K562 (cell line): ENCODE data around the gene MYH9. TPM values are rescaled to one million over a fixed set of nuclear protein-coding genes. Genes with fewer than 3 reads are reported as not detected.

Source experiments
- ATAC-seq: fragments of 200-7000 bp; cut with Tn5 transposase; 3 replicates; pipeline ENCODE4 v1.9.1; 2020; ENCODE audit warnings: moderate library complexity
- BruUV-seq: library from RNA; stranded (reverse); fragments of 400-500 nt; replicated peaks from 2 replicates; lab custom pipeline; 2021; lab: Mats Ljungman, UMichigan
- CTCF ChIA-PET: fragments of 300-600 bp; formaldehyde crosslinking; extraction: SDS; loops from one replicate; lab custom pipeline; 2021; ENCODE audit warnings: low intra/inter-chr PET ratio; lab: Yijun Ruan, JAX
- POLR2A ChIA-PET: fragments of 300-600, 350-650 bp; sonication (Branson Sonifier 250); formaldehyde crosslinking; extraction: SDS; loops from one replicate; lab custom pipeline; 2021; ENCODE audit warnings: antibody characterized with exemption, inconsistent platforms; lab: Yijun Ruan, JAX
- DNase-seq, 4 experiments: peaks; one replicate each; pipeline versions ENCODE4 v3.0.0 to v3.0.0-alpha.2; 2011 to 2018; ENCODE audit warnings: low spot score in 3 of 4, mixed read lengths in 3 of 4; ENCODE audit errors: extremely low read depth in 1 of 4
- FAIRE-seq: peaks from 2 replicates; lab custom pipeline; 2011; peaks lifted over from hg19 to GRCh38; lab: Jason Lieb, UNC
- H2AFZ ChIP-seq: 2 replicates; pipeline ENCODE4 v1.6.0; 2011; ENCODE audit warnings: low read depth, low read length, control low read depth, inconsistent platforms
- H3K27ac ChIP-seq: fragments of 200-600 bp; 3 replicates; pipeline ENCODE4 v1.8.0; 2011; ENCODE audit warnings: low read depth, mild to moderate bottlenecking, control low read depth, inconsistent platforms, low read length, moderate library complexity, mixed read lengths; ENCODE audit errors: extremely low read depth
- H3K27me3 ChIP-seq, 2 experiments: fragments of 300-600 bp in 1 of 2; 2 replicates in 1 of 2; 3 replicates in 1 of 2; pipeline versions ENCODE4 v1.6.0 to v1.8.0; 2011; ENCODE audit warnings: inconsistent platforms in 2 of 2, low read length in 2 of 2, mild to moderate bottlenecking in 1 of 2, mixed read lengths in 1 of 2, moderate library complexity in 1 of 2; ENCODE audit not compliant: control insufficient read depth in 2 of 2, insufficient read depth in 2 of 2
- H3K36me3 ChIP-seq: fragments of 300-600 bp; 3 replicates; pipeline ENCODE4 v1.8.0; 2011; ENCODE audit warnings: mild to moderate bottlenecking, low read length, inconsistent platforms; ENCODE audit not compliant: control insufficient read depth, insufficient read depth
- H3K4me1 ChIP-seq, 2 experiments: fragments of 200-600 bp in 1 of 2; replicated peaks in 1 of 2; 2 replicates in 1 of 2; 3 replicates in 1 of 2; pipeline versions ENCODE4 v1.5.1 to v1.8.0; 2011; ENCODE audit warnings: inconsistent platforms in 2 of 2, low read length in 2 of 2, mild to moderate bottlenecking in 1 of 2, mixed read lengths in 1 of 2, moderate library complexity in 1 of 2; ENCODE audit not compliant: control insufficient read depth in 2 of 2, insufficient read depth in 2 of 2
- H3K4me2 ChIP-seq: 2 replicates; pipeline ENCODE4 v1.6.1; 2011; ENCODE audit warnings: low read length, control low read depth, inconsistent platforms, mixed read lengths; ENCODE audit not compliant: insufficient read depth
- H3K4me3 ChIP-seq: fragments of 200-600 bp; sonication (generic), shearing (Covaris generic); 2 replicates; pipeline ENCODE4 v1.5.1; 2016; ENCODE audit warnings: control low read depth, inconsistent platforms
- H3K79me2 ChIP-seq: fragments of 200-600 bp; 3 replicates; pipeline ENCODE4 v1.8.0; 2011; ENCODE audit warnings: low read length, inconsistent platforms; ENCODE audit not compliant: control insufficient read depth, insufficient read depth
- H3K9ac ChIP-seq, 2 experiments: 2 replicates each; pipeline versions ENCODE4 v1.6.0 to v1.6.1; 2011; ENCODE audit warnings: low read depth in 2 of 2, low read length in 2 of 2, control low read depth in 1 of 2, inconsistent platforms in 1 of 2, mild to moderate bottlenecking in 1 of 2, mixed read lengths in 1 of 2; ENCODE audit not compliant: insufficient read depth in 1 of 2
- H3K9me1 ChIP-seq: one replicate; pipeline ENCODE4 v1.6.0; 2011; ENCODE audit warnings: inconsistent platforms, mild to moderate bottlenecking, low read length, moderate library complexity; ENCODE audit not compliant: control insufficient read depth, insufficient read depth
- H3K9me3 ChIP-seq: replicated peaks from 2 replicates; pipeline ENCODE4 v1.5.1; 2011; ENCODE audit warnings: low read depth, low read length, inconsistent platforms; ENCODE audit not compliant: control insufficient read depth, insufficient read depth
- H4K20me1 ChIP-seq: replicated peaks from 2 replicates; pipeline ENCODE4 v1.6.1; 2011; ENCODE audit warnings: low read length, inconsistent platforms, mixed read lengths; ENCODE audit not compliant: control insufficient read depth, insufficient read depth
- BDP1 ChIP-seq: IDR thresholded peaks from 3 replicates; pipeline ENCODE4 v1.6.1; 2011; ENCODE audit not compliant: insufficient read length, insufficient read depth
- BHLHE40 ChIP-seq: IDR thresholded peaks from 2 replicates; pipeline ENCODE4 v1.6.1; 2011; ENCODE audit warnings: low read length, improper control_type of control experiment
- CAMTA2 ChIP-seq: fragments of 250-450 bp; sonication (Bioruptor Pico); conservative IDR thresholded peaks from 2 replicates; pipeline ENCODE4 v1.5.1; 2022
- ESRRB ChIP-seq: fragments of 250-450 bp; sonication (Bioruptor Pico); IDR thresholded peaks from 2 replicates; pipeline ENCODE4 v1.5.0; 2020; ENCODE audit warnings: mild to moderate bottlenecking, moderate library complexity, borderline replicate concordance
- MAZ ChIP-seq, 2 experiments: fragments of 450-650 bp in 1 of 2; sonication (generic) in 1 of 2; formaldehyde crosslinking; IDR thresholded peaks in 1 of 2; conservative IDR thresholded peaks in 1 of 2; 2 replicates each; pipeline versions ENCODE4 v1.4.0 to v1.5.0; 2020; ENCODE audit warnings: mild to moderate bottlenecking in 1 of 2, missing genetic modification reagents in 1 of 2
- MCM3 ChIP-seq: fragments of 450-650 bp; IDR thresholded peaks from 2 replicates; pipeline ENCODE4 v1.6.1; 2016
- POLR3G ChIP-seq: IDR thresholded peaks from 2 replicates; pipeline ENCODE4 v1.6.1; 2011; ENCODE audit not compliant: insufficient read length, insufficient replicate concordance; ENCODE audit errors: extremely low read depth
- RBM15 ChIP-seq: fragments of 200-400 bp; formaldehyde crosslinking; IDR thresholded peaks from 2 replicates; pipeline ENCODE4 v1.6.1; 2018; ENCODE audit warnings: mild to moderate bottlenecking, low read length, moderate library complexity; ENCODE audit not compliant: insufficient read depth
- THAP12 ChIP-seq: fragments of 250-450 bp; sonication (Bioruptor Pico); IDR thresholded peaks from 2 replicates; pipeline ENCODE4 v1.9.0; 2021; ENCODE audit warnings: mild to moderate bottlenecking, inconsistent platforms
- ZKSCAN8 ChIP-seq: fragments of 200-800 bp; sonication (Bioruptor generic); IDR thresholded peaks from 2 replicates; pipeline ENCODE4 v1.6.1; 2016; ENCODE audit warnings: missing genetic modification characterization, missing compliant biosample characterization
- ZNF121 ChIP-seq: sonication (generic); formaldehyde crosslinking; conservative IDR thresholded peaks from 2 replicates; pipeline ENCODE4 v1.8.0; 2022; ENCODE audit warnings: missing genetic modification reagents
- ZNF133 ChIP-seq: fragments of 250-450 bp; sonication (Bioruptor Pico); IDR thresholded peaks from 2 replicates; pipeline ENCODE4 v1.4.0; 2020; ENCODE audit warnings: mild to moderate bottlenecking
- ZNF253 ChIP-seq: fragments of 250-450 bp; sonication (Bioruptor Pico); conservative IDR thresholded peaks from 2 replicates; pipeline ENCODE4 v1.6.1; 2021; ENCODE audit warnings: mild to moderate bottlenecking
- WGBS: fragments of 100-300 bp; shearing (Covaris generic); methylation state at CpG from one replicate; pipeline ENCODE4 v1.1.6; 2016; ENCODE audit warnings: low coverage, mixed read lengths; ENCODE audit not compliant: insufficient coverage; ENCODE audit errors: missing lambda C conversion rate; 5-methylcytosine and 5-hydroxymethylcytosine counted together
- in situ Hi-C: fragments of 300-500 bp; cut with MboI; formaldehyde crosslinking; loops from 4 replicates; pipeline ENCODE4 v1.15.0; 2018; ENCODE audit warnings: inconsistent platforms, mixed read lengths
- intact Hi-C: fragments of 100-400 bp; cut with micrococcal nuclease; formaldehyde crosslinking; loops from 2 replicates; pipeline ENCODE4 v1.14.2; 2022
- polyA plus RNA-seq, 8 experiments: library from polyadenylated mRNA; depleted of rRNA in 4 of 8; stranded (reverse) in 5 of 8; unstranded in 3 of 8; fragments of >200 nt; fragmentation: Nextera tagmentation in 2 of 8; fragmentation: Illumina TruSeq in 1 of 8; extraction: Ambion mirVana in 2 of 8; extraction: Trizol in 1 of 8; gene quantifications; 2 replicates each; pipeline versions ENCODE4 v1.2.1 to v1.2.3, GENCODE V29; 2011 to 2014; ENCODE audit warnings: inconsistent platforms in 1 of 8, missing spikeins in 1 of 8
- total RNA-seq, 7 experiments: library from RNA; depleted of rRNA in 6 of 7; stranded (reverse); fragments of >200 nt in 6 of 7; fragmentation: Illumina TruSeq in 2 of 7; extraction: Trizol in 2 of 7; gene quantifications; 2 replicates each; pipeline versions ENCODE4 v1.2.1 to v1.2.3, GENCODE V29; 2011 to 2021; ENCODE audit warnings: low replicate concordance in 1 of 7
- TF ChIP-seq, protein P1 (sequence below): sonication (generic); formaldehyde crosslinking; IDR thresholded peaks from 2 replicates; pipeline ENCODE4 v1.8.0; 2022; ENCODE audit warnings: missing genetic modification reagents, mild to moderate bottlenecking, borderline replicate concordance

The MYH9 gene
- total and polyA plus RNA-seq, 9 of the 15 experiments (the other 6 are each of a cell fraction or from before 2014, with no cell fraction given): 0.71 to 111 (median 24.6) TPM

- H3K36me3 ChIP-seq: peaks cover 83% of the 10 kb centered on the region; the same call in 2 of the 3 replicates
- H3K4me2 ChIP-seq: no peak overlapping the region
- POLR2A ChIA-PET: no interaction called here
- H4K20me1 ChIP-seq: no peaks in the 10 kb centered on the region; the same call in 1 of the 2 replicates
- FAIRE-seq (no peak), DNase-seq (no peak), ATAC-seq (no peak)
- TF ChIP-seq POLR3G (no peak), RBM15 (no peak), ZNF253 (CRISPR knock-in tag) (no peak), ZNF121 (no peak), MCM3 (no peak), MAZ (CRISPR knock-in tag; conservative IDR thresholded peaks at IDR 0.05 in 1 of 2, IDR thresholded peaks at IDR 0.05 in 1 of 2) (no peak), BHLHE40 (no peak), ZNF133 (CRISPR knock-in tag) (no peak), ZKSCAN8 (CRISPR knock-in tag) (no peak), BDP1 (no peak), THAP12 (no peak), CAMTA2 (CRISPR knock-in tag) (no peak), ESRRB (CRISPR knock-in tag) (no peak)
- TF ChIP-seq, protein P1, sequence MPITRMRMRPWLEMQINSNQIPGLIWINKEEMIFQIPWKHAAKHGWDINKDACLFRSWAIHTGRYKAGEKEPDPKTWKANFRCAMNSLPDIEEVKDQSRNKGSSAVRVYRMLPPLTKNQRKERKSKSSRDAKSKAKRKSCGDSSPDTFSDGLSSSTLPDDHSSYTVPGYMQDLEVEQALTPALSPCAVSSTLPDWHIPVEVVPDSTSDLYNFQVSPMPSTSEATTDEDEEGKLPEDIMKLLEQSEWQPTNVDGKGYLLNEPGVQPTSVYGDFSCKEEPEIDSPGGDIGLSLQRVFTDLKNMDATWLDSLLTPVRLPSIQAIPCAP (CRISPR knock-in tag): no peak
- 84% methylated on average over 5 of the region's 13 CpGs for WGBS
- H3K79me2 ChIP-seq: no peaks in the 10 kb centered on the region
- no peak overlapping the region for H3K4me3 ChIP-seq
- in situ Hi-C loops (no loop called here), intact Hi-C loops (loop anchor here (5.0 kb wide), 1 partner anchor 168 kb away; no protein-coding TSS in a partner anchor)
- no peaks in the 10 kb centered on the region for H3K9me3 ChIP-seq
- CTCF ChIA-PET: no interaction called here
- no TSS peak for BruUV-seq
- H3K4me1 ChIP-seq: no peaks in the 10 kb centered on the region
- H3K27me3 ChIP-seq: no peaks in the 10 kb centered on the region
- H2AFZ ChIP-seq: no peak overlapping the region
- H3K9ac ChIP-seq: no peak overlapping the region
- no peak overlapping the region for H3K27ac ChIP-seq
- no peaks in the 10 kb centered on the region for H3K9me1 ChIP-seq
These were observed 83.9 kb downstream of the MYH9 start for GRCh38 chr22:36303874-36304273.
